ENCODE results near the gene RPS29.
"Not testable (repeated sequence)": the region's sequence is repeated elsewhere in the genome, so short reads cannot be mapped to it uniquely, and the experiment has no call there.

The RPS29 gene

DNA sequence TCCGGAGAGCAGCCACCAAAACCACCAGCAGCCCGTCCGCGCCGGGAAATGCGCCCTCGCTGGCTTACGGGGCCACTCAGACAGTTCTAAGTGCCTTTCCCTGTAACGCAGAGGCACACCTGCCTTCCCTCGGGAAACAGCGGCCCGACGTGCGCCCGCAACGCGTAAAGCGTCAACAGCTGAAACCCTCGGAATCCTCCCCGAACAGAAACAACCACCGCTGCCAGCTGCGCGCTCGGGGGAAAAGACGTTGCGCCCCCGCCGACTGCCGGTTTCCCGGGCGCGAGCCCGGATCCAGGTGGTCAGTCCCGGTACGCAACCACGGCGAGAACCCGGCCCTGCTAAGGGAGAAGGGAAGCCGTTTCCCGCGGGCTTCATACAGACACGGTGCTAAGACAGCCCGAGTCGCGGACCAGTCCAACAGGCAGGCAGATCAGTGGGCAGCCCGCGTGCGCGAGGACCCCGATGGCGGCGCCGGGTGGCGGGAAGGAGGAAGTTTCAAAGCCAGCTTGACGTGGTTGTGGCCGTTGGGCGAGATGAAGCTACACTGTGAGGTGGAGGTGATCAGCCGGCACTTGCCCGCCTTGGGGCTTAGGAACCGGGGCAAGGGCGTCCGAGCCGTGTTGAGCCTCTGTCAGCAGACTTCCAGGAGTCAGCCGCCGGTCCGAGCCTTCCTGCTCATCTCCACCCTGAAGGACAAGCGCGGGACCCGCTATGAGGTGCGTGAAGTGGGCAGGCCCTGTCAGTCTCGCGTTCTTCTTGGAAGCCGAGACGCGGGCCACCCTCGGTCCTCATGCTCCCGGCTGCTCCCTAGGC is 12.5 kb upstream of the RPS29 start, which contains the start of gene LRR1:
LRR1 (plus strand) TSS at position 456 of the 816 bp plus-strand sequence; CDS start at position 537, 81 bp downstream.
- DNase-seq (ENCODE audit: low read depth in 2 of 2), result peak; percentile 69 to 73

DNA sequence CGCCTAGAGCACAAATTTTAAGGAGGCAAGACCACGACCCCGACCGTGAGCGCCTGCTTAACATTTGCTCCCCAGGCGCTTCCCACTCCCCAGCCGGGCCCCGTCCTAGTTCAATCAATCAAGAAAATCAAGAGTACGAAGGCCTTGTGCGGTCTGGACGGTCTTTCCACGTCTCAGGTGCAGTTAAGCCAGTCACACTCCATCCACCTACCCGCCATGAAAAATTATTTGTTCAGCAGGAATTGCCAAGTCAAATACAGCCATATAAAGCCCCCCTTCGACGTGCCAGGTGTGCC is 12.0 kb upstream of the RPS29 start:
- DNase-seq (ENCODE audit: low read depth in 2 of 2), result no peak

DNA sequence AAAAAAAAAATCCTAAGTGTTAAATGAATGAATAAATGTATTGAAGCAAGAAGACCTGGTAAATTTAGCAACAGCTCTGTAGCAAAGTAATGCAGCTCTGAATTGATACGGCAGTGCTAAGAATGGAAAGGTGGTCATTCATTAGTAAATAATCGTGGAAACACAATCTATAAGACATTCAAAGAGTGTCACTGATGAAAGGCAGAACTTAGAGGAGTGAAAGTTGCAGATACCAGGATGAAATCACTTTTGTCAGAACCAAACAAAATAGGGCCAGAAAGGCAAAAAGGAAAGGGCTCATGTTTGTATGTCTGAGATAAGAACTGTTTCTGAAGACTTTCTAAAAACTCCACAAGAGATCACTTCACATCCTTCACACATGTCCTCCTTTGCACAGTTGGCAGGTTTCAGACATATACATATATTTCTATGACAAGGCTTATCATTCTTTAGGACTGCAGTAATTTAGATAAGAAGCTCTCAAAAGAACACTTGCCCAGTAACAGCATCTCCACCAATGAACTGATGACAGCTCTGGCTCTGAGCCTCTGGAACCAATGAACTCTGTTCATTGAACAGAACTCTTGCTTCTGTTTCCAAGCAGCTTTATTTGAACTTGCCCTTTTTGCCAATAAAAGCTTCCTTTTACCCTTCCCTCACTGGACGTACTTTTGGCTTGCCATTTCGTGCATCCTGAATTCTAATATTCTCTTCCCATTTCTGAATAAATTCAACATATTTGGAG is 8.3 kb upstream of the RPS29 start:
- DNase-seq (ENCODE audit: low read depth in 2 of 2), result no peak

DNA sequence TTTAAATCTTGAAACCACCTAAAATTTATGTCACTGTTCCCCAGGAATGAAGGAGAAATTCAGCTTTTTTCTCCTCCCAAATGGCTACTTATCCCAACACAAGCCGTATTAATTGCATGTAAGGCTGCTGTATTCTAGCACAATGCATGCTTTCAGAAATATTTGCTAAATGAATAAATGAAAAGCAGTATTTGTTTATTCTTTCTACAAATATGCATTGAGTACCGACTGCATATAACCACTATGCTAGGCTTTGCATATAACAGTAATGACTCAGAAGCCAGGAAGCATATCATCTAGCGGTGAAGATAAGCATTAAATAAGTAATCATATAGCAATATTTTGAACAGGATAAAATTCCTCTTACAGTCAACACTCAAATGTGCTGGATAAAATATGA is 6.8 kb upstream of the RPS29 start:
- no peak for DNase-seq (ENCODE audit: low read depth in 2 of 2)

DNA sequence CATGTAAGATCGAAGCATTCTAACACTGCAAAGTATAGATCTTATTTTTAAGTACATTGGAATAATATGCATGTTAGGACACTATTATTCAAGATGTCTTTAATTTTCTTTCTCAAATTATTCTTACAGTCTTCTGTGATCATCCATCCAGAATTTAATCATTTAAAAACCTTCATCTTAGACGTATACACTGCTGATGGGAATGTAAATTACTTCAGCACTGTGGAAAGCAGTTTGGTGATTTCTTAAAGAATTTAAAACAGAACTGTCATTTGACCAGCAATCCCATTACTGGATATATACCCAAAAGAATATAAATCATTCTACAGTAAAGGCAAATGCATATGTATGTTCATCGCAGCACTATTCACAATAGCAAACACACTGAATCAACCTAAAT is 3.2 kb upstream of the RPS29 start:
- no peak for DNase-seq (ENCODE audit: low read depth in 2 of 2)

DNA sequence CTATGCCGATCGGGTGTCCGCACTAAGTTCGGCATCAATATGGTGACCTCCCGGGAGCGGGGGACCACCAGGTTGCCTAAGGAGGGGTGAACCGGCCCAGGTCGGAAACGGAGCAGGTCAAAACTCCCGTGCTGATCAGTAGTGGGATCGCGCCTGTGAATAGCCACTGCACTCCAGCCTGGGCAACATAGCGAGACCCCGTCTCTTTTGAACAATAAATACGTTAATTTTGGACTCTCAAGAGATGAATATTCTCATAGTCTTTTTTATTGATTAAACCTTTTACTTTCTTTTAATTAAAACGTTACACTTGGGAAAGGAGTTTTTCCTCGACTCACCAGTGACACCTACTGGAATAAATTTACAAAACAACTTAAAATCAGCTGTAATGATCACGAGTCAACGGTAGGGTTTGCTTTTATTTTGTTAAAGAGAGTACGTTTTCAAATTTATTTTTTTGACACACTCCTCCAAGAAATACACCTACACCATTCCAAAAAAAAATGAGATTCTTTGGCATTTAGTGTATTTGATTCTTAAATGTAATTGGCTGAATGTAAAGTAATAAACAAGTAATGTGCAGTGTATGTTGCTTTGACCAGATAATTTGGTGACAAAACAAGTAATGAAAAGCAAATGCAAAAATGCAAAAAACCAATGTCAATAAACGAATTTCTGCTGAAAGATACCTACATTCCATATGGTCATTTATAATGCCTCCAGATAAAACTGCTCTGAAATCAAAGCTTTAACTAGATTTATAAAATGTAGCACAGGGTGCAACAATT is 687 bp upstream of the RPS29 start:
- peak in 1 of 2 donors; percentile 32 for DNase-seq (ENCODE audit: low read depth in 2 of 2)

DNA sequence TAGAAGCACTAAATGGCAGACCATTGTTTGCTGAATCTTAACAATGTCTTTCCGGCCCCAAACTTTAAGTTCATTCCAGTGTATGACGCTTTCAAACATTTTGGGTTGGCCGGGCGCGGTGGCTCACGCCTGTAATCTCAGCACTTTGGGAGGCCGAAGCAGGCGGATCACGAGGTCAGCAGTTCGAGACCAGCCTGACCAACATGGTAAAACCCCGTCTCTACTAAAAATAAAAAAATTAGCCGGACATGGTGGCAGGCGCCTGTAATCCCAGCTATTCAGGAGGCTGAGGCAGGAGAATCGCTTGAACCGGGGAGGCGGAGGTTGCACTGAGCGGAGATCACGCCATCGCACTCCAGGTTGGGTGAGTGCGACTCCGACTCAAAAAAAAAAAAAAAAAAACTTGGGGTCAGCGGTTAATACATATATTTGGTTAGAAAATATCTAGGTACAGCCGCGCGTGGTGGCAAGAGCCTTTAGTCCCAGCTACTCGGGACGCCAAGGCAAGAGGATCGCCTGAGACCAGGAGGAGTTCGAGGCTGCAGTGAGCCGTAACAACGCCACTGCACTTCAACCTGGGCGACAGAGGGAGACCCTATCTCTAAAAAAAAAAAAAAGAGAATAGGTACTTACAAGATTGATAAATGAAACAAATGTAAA is 1.1 kb downstream of the RPS29 start:
- not testable (repeated sequence) for DNase-seq (ENCODE audit: low read depth in 2 of 2)

DNA sequence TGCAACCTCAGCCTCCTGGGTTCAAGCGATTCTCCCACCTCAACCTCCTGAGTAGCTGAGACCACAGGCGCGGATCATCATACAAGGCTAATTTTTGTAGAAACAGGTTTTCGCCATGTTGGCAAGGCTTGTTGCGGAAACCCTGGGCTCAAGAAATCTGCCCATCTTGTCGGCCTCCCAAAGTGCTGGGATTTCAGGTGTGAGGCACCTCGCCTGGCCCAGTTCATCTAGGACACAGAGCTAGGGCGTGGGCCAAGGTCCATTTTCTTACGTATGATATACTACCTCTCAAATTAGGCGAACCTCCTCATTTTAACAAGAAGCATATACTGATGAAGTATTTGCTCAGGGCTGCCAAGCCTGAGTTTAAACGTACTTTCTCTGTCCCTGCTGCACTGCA is 2.1 kb downstream of the RPS29 start:
- no peak for DNase-seq (ENCODE audit: low read depth in 2 of 2)

DNA sequence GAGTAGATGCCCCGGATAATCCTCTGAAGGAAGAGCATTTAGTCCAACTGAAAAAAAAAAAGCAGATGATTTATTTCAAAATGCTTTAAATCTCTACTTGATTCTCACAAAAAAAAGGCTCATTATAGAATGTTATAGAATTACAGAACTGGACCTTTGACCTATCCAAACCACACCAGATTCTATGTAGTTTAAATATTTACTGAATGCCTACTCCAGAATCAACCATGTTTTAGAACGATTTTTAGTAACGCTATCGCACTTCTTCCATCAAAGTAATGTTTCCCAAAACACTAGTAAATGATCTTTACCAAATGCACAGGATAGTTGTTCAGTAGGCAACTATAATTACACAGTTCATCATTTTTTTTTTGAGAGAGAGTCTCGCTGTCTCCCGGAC is 2.6 kb downstream of the RPS29 start:
- DNase-seq (ENCODE audit: low read depth in 2 of 2), result no peak

DNA sequence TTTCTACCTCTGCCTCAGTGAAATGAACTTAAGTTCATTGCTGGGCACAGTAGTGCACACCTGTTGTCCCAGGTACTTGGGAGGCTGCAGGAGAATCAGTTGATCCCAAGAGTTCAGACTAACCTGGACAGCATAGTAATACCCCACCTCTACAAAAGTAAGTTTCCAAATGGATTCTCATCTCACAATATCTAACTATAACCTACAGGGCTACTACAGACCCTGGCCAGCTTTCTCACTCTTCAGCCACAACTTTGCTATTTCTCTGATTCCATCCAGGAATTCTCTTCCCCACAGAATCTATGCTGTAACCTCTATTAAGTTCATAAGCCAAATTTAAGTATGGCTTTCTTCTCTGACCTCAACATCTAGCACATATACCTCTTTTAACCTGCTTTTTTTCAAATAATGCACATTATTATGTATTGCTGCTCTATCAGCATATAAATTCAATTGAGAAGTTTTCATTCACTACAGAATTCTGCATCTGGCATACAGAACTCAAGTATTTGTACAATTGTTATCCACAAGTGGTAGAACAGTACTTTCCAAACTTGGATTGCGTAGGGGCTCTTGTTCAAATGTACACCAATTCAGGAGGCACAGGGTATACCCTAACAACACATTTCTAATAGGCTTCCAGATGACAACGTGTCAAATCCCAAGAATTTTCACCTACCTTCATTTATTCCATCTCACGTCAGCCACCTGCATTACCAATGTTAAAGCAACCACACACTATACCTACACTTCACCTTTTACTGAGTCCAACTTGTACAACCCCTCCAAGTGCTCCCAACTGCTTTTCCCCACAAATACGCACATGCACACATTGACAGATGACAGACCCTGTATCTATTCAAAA is 3.8 kb downstream of the RPS29 start:
- no peak for DNase-seq (ENCODE audit: low read depth in 2 of 2)

DNA sequence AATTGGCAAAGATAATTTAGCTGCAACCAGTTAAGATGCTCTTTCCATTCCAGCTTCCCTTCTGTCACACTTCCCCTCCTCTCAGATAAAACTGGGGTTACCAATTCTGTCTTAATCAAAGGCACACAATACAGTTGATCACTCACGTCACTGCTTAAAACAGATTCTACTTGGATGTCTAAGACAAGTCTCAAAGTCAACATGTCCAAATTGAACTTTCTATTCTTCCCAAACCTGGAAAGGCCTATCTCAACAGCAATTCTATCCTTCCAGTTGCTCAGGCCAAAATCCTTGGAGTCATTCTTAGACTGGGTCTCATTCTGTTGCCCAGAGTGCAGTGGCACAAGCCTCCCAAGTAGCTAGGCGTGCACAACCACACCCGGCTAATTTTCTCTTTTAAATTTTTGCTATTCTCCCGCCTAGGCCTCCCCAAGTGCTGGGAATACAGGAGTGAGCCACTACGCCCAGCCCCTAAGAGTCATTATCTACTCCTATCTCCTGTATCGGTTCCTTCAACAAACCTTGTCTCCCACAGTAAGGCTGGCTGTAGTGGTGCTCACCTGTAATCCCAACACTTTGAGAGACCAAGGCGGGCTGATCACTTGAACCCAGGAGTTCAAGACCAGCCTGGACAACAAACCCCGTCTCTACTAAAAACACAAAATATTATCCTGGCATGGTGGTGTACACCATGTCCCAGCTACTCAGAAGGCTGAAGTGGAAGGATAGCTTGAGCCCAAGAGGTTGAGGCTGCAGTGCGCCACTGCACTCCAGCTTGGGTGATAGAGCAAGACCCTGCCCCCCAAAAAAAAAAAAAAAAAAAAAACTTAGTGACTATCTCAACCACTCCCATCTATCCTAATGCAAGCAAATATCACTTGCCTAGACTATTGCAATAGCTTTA is 4.7 kb downstream of the RPS29 start:
- no peak for DNase-seq (ENCODE audit: low read depth in 2 of 2)

DNA sequence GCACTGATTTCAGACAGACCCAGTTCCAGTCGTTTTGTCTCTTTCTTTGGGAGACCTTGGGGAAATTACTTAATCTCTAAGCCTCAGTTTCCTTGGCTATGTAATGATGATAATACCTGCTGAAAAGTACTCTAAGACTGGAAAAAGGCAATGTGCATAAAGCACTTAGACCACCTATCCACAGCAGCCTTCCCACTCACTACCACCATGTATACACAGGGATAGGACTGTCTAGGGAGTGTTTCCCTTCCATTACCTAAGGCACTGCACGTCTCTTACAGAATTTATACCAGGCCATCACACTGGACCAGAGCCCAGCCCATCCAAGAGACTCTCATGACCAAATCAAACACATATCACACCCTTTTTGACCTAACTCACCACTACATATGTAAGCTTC is 6.3 kb downstream of the RPS29 start:
- DNase-seq (ENCODE audit: low read depth in 2 of 2), result no peak

DNA sequence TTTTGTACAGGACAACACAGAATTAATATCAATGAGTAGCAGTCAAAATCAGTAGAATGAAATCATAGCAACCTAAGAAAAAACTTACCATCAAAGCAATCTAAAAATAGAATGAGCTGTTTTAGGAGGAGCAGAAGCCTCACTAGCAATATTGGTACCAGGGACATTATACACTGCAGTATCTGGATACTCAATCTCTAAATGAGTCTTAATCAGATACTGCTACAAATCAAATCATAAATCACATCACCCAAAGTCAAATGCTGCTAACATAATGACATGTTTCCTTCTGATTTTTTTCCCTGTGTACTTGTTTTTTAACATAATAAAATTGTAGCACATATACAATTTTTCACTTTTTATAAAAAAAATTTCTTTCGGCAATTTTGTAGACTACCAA is 8.0 kb downstream of the RPS29 start:
- no peak for DNase-seq (ENCODE audit: low read depth in 2 of 2)

DNA sequence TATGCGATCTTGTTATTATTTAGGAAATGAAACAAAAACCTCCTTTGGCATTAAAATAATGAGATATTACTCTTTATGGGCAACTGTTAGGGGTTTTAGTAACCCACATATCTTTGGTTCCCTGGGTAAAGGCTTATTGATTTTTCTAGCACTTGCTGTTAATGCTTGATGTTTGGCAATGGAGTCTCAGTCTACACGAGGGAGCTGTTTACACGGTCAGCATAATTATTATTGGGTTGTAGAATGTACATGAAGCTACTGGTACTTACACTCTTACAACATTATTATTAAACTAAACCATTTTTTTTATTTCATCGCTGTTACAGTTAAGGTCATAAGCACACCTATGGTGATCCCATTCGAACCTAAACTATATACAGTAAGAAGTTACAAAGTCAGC is 12.1 kb downstream of the RPS29 start:
- no peak for DNase-seq (ENCODE audit: low read depth in 2 of 2)

DNA sequence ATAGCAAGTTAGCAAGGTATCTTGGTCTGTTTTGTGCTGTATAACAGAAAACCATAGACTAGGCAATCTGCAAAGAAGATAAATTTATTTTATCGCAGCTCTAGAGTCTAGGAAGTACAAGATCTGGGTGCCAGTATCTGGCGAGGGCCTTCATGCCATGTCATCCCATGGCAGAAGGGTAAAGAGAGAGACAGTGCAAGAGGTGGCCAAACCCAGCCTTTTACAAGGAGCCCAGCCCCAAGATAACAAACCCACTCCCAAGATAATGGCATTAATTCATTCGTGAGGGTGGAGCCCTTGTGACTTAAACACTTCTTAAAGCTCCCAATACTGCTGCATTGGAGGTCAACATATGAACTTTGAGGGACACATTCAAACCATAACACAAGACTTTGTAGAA is 16.9 kb downstream of the RPS29 start:
- no peak for DNase-seq (ENCODE audit: low read depth in 2 of 2)

DNA sequence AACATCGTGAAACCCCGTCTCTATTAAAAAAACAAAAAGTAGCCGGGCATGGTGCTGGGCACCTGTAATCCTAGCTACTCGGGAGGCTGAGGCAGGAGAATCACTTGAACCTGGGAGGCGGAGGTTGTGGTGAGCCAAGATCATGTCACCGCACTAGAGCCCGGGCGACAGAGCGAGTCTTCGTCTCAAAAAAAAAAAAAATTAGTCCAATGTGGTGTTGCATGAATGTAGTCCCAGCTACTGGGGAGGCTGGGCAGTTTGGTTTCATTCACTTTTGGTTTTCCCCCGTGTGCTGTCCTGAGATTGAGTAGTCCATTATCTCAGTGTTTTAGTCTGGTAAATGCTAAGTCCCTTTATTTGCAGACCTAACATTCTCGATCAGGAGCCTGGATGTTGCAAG is 19.5 kb downstream of the RPS29 start:
- no peak for DNase-seq (ENCODE audit: low read depth in 2 of 2)

DNA sequence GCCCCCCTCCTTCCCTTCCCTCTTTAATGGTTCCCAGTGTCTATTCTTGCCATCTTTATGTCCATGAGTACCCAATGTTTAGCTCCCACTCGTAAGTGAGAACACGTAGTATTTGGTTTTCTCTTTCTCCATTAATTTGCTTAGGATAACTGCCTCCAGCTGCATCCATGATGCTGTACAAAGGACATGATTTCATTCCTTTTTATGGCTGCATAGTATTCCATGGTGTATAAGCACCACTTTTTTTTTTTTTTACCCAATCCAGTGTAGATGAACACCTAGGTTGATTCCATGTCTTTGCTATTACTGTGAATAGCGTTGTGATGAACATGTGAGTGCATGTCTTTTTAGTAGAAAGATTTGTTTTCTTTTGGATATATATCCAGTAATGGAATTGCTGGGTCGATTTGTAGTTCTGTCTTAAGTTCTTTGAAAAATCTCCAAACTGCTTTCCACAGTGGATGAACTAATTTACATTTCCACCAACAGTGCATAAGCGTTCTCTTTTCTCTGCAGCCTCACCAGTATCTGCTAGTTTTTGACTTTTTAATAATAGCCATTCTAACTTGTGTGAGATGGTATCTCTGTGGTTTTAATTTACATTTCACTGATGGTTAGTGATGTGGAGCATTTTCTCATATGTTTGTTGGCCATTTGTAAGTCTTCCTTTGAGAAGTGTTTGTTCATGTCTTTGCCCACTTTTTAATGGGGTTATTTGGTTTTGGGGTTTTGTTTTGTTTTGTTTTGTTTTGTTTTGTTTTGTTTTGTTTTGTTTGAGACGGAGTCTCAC is 26.0 kb downstream of the RPS29 start:
- no peak for DNase-seq (ENCODE audit: low read depth in 2 of 2)

DNA sequence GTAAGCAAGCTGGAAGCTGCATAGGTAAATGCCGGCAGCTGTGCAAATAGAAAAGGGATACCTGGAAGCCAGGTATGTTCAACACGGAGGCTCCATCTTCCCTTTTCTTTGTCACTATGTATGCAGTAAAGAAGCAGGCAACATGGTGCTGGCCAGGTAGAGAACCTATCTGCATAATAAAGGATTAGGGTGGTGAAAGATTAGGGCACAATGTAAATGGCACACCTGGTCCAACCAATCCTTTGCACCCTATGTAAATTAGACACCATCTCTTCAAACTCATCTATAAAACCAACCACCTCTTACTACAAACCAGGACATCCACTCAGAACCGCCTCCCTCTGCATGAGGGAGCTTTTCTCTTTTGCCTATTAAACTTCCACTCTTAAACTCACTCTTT is 32.3 kb downstream of the RPS29 start:
- DNase-seq (ENCODE audit: low read depth in 2 of 2), result no peak

DNA sequence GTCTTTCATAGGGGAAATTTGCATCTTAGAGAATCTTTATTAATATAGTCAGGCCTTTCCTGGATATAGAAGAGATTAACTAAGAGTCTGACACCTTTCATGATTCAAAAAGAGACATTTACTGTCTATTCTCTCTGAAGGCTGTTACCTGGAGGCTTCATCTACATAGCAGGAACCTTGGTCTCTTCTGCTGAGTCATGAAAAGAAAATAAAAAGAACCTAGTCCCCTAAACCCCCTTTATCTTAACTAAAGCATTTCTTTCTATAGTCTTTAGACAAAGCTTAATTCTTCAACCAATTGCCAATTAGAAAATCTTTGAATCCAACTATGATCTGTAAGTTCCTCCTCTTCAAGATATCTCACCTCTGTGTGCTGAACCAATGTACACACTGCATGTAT is 33.1 kb downstream of the RPS29 start:
- DNase-seq (ENCODE audit: low read depth in 2 of 2), result no peak
